ENCODE results near the gene FARSA. TPM values are rescaled to one million over a fixed set of nuclear protein-coding genes. Genes with fewer than 3 reads are reported as not detected.
A peak's percentile ranks its signal among the peaks of the same experiment; 100 is the strongest.

The FARSA gene
- total and polyA plus RNA-seq, 3 donors from 2014 or later = 53.8 to 65.3 (median 55.1) TPM

DNA sequence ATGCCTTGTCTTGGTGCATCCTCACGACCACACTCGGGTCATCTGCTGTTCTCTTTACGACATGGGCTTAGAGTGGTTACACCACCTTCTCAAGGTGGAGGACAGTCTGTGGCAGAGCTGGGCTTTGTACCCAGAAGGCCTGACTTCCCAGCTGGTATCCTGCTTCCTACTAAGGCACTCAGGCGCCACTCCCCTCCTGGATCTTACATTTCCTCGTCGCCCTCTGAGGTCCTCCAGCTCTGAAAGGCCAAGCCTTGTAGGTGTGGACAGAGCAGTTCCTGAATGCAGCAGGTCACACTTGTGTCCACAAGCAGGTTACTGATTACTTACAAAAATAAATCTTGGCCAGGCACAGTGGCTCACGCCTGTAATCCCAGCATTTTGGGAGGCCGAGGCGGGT is 26.3 kb downstream of the FARSA start:
- WGBS, 2 donors = 94 to 97% methylated on average over 9 of the region's 9 CpGs
- Histone ChIP-seq H3K9me3 (no peaks in the 10 kb centered on the region), H3K4me1 (no peaks in the 10 kb centered on the region), H3K4me3 (no peak overlapping the region), H3K36me3 (ENCODE audit: low read depth, missing control alignments) (no peaks in the 10 kb centered on the region), H3K27ac (no peak overlapping the region), H3K27me3 (no peaks in the 10 kb centered on the region)
- no peak for DNase-seq
- intact Hi-C loops (cut with DNase I; ENCODE audit: low total_unique reads) = no loop called here
- TF ChIP-seq POLR2A (IDR thresholded peaks at IDR 0.05) (no peak), CTCF (IDR thresholded peaks at IDR 0.05) (no peak)

DNA sequence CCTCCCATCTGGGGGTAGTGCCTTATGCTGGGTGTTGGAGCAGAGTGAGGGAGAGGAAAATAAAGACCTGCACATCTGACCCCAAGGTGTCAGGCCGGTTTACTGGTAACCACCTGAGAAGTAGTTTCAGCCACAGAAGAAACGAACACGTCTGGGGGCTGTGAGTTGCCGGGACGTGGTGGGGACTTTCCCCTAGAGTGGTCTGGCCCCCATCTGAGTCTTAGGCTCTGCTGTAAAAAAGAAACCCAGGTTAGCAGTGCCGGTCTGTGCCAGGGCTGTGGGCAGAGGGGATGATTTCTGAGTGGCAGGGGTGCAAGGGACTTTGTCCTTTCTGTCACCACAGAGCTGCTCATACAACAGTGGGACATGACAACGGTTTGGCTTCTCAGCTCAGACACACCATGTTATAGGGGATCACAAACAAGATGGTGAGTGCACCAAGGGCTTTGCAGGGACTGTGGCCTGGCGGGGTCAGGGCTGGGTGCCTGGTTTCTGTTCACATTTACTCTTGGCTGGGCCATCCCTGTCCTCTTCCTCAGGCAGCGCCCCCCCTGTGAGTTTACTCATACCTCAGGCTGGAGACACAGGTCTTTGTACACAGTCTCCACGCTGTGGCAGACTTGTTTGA is 33.5 kb downstream of the FARSA start:
- Histone ChIP-seq H3K36me3 (ENCODE audit: low read depth, missing control alignments) (no peaks in the 10 kb centered on the region), H3K4me3 (no peak overlapping the region), H3K4me1 (no peaks in the 10 kb centered on the region), H3K27ac (no peak overlapping the region), H3K9me3 (no peaks in the 10 kb centered on the region), H3K27me3 (no peaks in the 10 kb centered on the region)
- DNase-seq = no peak
- WGBS, 2 donors = 90 to 95% methylated on average over 9 to 10 of the region's 10 CpGs
- no peak for TF ChIP-seq CTCF (IDR thresholded peaks at IDR 0.05)
- intact Hi-C loops (cut with DNase I; ENCODE audit: low total_unique reads) = no loop called here

DNA sequence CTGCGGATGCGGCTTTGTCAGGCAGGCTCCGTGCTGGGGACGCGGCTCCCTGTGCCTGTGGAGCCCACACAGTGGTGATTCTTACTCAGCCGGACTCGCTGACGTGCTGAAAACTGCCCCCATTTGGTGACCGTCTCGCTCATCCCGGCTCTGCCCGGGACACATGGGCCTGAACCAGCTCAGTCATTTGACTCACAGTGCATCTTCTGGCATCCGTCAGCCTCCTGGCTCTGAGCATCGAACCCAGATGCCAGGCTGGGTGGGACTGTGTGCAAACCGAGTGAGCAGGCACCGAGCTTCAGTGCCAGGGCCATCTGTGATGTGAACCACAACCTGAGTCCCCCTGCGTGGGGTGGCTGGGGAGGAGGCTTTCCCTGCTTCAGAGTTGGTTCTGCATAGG is 37.1 kb downstream of the FARSA start:
- Histone ChIP-seq H3K27me3 (no peaks in the 10 kb centered on the region), H3K9me3 (no peaks in the 10 kb centered on the region), H3K36me3 (ENCODE audit: low read depth, missing control alignments) (no peaks in the 10 kb centered on the region), H3K27ac (no peak overlapping the region), H3K4me3 (no peak overlapping the region), H3K4me1 (peaks cover 3% of the 10 kb centered on the region)
- intact Hi-C loops (cut with DNase I; ENCODE audit: low total_unique reads) = no loop called here
- no peak for DNase-seq
- WGBS, 2 donors = 93 to 98% methylated on average over 9 to 17 of the region's 17 CpGs
- TF ChIP-seq CTCF (IDR thresholded peaks at IDR 0.05) (no peak), POLR2A (IDR thresholded peaks at IDR 0.05) (no peak)

- Histone ChIP-seq H3K36me3 (ENCODE audit: low read depth, missing control alignments) (no peaks in the 10 kb centered on the region), H3K4me3 (no peak overlapping the region), H3K27ac (no peak overlapping the region), H3K4me1 (peaks cover 4% of the 10 kb centered on the region), H3K9me3 (no peaks in the 10 kb centered on the region), H3K27me3 (no peaks in the 10 kb centered on the region)
- TF ChIP-seq CTCF (IDR thresholded peaks at IDR 0.05) (no peak), POLR2A (IDR thresholded peaks at IDR 0.05) (no peak)
- WGBS, 2 donors = 90 to 96% methylated on average over 3 to 5 of the region's 5 CpGs
- intact Hi-C loops (cut with DNase I; ENCODE audit: low total_unique reads) = no loop called here
- DNase-seq = no peak
Measured at GRCh38 chr19:12893582-12893981, 39.9 kb downstream of the FARSA start.

GRCh38 chr19:12891553-12892021 is 41.9 kb downstream of the FARSA start:
- no peaks in the 10 kb centered on the region for H3K36me3 ChIP-seq (ENCODE audit: low read depth, missing control alignments)
- H3K27me3 ChIP-seq = no peaks in the 10 kb centered on the region
- DNase-seq = no peak
- WGBS, 2 donors = 0 to 4% methylated on average over 12 to 26 of the region's 26 CpGs
- H3K9me3 ChIP-seq = no peaks in the 10 kb centered on the region
- H3K27ac ChIP-seq = no peak overlapping the region
- intact Hi-C loops (cut with DNase I; ENCODE audit: low total_unique reads) = no loop called here
- TF ChIP-seq CTCF (IDR thresholded peaks at IDR 0.05) (no peak), POLR2A (IDR thresholded peaks at IDR 0.05) (no peak)
- H3K4me1 ChIP-seq = peaks cover 4% of the 10 kb centered on the region
- H3K4me3 ChIP-seq = peak overlapping the region; percentile 78 to 82
